GM12865 (cell line): ENCODE data around the gene C2orf81.

Experiments
- DNase-seq: peaks from one replicate; pipeline ENCODE4 v3.0.0; 2010; ENCODE audit warnings: low read depth
- H3K4me3 ChIP-seq: 2 replicates; pipeline ENCODE4 v1.5.1; 2011; ENCODE audit warnings: mild to moderate bottlenecking, low read depth, low read length, control low read depth
- TF ChIP-seq, protein P1 (sequence below): IDR thresholded peaks from 2 replicates; pipeline ENCODE4 v1.5.1; 2011; ENCODE audit warnings: low read length, control low read depth, low read depth, inconsistent platforms; ENCODE audit not compliant: insufficient read depth; ENCODE audit errors: missing control alignments

The C2orf81 gene

DNA sequence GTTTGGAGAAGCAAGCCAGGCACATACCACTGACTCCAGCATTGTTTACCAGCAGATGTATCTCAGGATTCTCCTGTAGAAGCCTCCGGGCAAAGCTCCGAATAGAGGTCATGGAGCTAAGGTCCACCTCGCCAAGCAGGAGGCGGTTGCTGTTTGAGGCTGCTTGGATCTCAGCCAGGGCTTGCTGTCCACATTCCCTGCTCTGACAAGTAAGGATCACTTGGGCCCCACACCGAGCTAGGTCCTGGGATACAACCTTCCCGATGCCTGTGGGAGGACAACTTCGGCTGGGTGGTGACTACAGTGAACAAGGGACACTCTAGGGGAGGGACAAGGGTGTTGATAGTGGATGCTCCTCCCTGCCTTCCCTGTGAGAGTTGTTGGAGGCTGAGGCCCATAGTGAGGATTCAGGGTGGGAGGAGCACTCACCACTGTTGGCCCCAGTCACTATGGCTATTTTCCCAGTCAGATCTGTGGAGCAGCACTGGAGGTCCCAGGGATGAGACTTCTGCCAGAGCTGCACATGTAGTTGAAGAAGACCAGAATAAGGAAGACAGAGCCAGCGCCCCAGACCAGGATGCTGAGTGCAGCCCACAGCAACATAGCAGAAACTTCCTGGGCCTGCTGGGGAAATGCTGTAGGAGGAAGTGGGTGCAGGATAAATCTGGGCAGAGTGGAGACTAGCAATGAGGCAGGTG is 8.3 kb downstream of the C2orf81 start:
- TF ChIP-seq, protein P1, sequence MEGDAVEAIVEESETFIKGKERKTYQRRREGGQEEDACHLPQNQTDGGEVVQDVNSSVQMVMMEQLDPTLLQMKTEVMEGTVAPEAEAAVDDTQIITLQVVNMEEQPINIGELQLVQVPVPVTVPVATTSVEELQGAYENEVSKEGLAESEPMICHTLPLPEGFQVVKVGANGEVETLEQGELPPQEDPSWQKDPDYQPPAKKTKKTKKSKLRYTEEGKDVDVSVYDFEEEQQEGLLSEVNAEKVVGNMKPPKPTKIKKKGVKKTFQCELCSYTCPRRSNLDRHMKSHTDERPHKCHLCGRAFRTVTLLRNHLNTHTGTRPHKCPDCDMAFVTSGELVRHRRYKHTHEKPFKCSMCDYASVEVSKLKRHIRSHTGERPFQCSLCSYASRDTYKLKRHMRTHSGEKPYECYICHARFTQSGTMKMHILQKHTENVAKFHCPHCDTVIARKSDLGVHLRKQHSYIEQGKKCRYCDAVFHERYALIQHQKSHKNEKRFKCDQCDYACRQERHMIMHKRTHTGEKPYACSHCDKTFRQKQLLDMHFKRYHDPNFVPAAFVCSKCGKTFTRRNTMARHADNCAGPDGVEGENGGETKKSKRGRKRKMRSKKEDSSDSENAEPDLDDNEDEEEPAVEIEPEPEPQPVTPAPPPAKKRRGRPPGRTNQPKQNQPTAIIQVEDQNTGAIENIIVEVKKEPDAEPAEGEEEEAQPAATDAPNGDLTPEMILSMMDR = no peak
- H3K4me3 ChIP-seq = no peak overlapping the region
- no peak for DNase-seq

GRCh38 chr2:74407682-74408081 is 13.7 kb downstream of the C2orf81 start:
- no peak for DNase-seq
- TF ChIP-seq, protein P1 = no peak
- no peak overlapping the region for H3K4me3 ChIP-seq

- TF ChIP-seq, protein P1 = no peak
- H3K4me3 ChIP-seq = no peak overlapping the region
- peak; percentile 63 for DNase-seq
Observed at GRCh38 chr2:74406035-74406434, 15.4 kb downstream of the C2orf81 start.

GRCh38 chr2:74401891-74402290 is 19.5 kb downstream of the C2orf81 start:
- TF ChIP-seq, protein P1 = no peak
- DNase-seq = no peak
- H3K4me3 ChIP-seq = no peak overlapping the region

DNA sequence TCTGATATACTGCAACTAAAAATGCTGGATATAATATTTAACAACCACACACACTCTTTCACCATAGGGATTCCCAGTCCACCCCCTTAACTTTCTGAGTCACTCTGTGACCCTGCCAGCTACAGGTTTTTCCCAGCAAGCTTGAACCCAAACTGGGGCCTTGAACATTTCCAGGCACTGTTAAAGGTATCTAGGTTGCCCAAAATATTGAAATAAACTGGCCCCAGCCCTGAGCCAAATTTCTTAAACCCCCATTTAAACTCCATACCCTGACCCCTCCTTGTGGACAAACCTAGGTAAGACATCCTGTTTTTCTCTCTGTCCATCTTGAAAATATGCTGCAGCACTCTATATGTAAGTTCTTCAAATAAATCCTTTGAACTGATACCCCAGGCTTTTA is 21.6 kb downstream of the C2orf81 start:
- TF ChIP-seq, protein P1 = peak; percentile 63
- peak; percentile 67 for DNase-seq

DNA sequence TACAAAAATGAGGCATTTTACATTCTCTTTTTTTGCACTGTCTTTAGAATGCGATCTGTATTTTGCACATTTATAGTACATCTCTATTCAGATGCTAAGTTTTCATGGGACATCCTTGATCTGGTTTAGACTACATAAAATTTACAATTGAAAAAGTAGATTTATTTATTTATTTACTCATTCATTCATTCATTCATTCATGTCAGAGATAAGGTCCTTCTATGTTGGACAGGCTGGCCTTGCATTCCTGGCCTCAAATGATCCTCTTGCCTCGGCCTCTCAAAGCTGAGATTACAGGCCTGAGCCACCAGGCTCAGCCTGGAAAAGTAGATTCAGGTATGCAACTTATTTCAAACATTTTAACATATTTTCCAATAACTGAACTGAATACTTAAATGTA is 25.3 kb downstream of the C2orf81 start:
- no peak for DNase-seq
- TF ChIP-seq, protein P1 = no peak
- no peak overlapping the region for H3K4me3 ChIP-seq

More for the DNA sequence above, 21.6 kb downstream of the C2orf81 start:
- H3K4me3 ChIP-seq = no peak overlapping the region

- DNase-seq = no peak
- H3K4me3 ChIP-seq = no peak overlapping the region
- TF ChIP-seq, protein P1 = no peak
Observed at GRCh38 chr2:74393525-74393924, 27.9 kb downstream of the C2orf81 start.
